ENCODE data around the gene CLIC6. TPM values are rescaled to one million over a fixed set of nuclear protein-coding genes. Genes with fewer than 3 reads are reported as not detected.

Gene CLIC6
- total and polyA plus RNA-seq, 2 experiments from 2014 or later = 1.1 to 1.5 TPM

GRCh38 chr21:34648739-34649297 lies 20.0 kb upstream of the CLIC6 start:
- no peaks in the 10 kb centered on the region; the same call in 2 of the 3 replicates for H3K36me3 Mint-ChIP-seq (ENCODE audit: low read depth)
- H3K9me3 Mint-ChIP-seq = peaks cover 5% of the 10 kb centered on the region; the same call in 2 of the 3 replicates
- no peak overlapping the region for H3K27ac ChIP-seq (ENCODE audit: low read depth)
- no peak overlapping the region for H3K4me3 ChIP-seq
- no peaks in the 10 kb centered on the region for H3K79me2 ChIP-seq (replicated peaks; ENCODE audit: insufficient read depth)
- peaks cover 8% of the 10 kb centered on the region for H3K27me3 Mint-ChIP-seq (ENCODE audit: insufficient read depth, low read depth, poor library complexity)
- no peak for TF ChIP-seq ETS1 (IDR thresholded peaks at IDR 0.05)
- TF ChIP-seq STAT1 (IDR thresholded peaks at IDR 0.05; ENCODE audit: unreplicated experiment) = no peak
- TF ChIP-seq CREB1 (CRISPR knock-in tag; IDR thresholded peaks at IDR 0.05; ENCODE audit: low read depth) = no peak
- TF ChIP-seq EZH2phosphoT487 (IDR thresholded peaks at IDR 0.05; ENCODE audit: unreplicated experiment) = no peak
- no peak for TF ChIP-seq ZNF114 (CRISPR knock-in tag; IDR thresholded peaks at IDR 0.05)
- TF ChIP-seq NANOG (IDR thresholded peaks at IDR 0.05; ENCODE audit: borderline replicate concordance) = no peak
- no peak for TF ChIP-seq JUNB (IDR thresholded peaks at IDR 0.05; ENCODE audit: unreplicated experiment)
- no peak for TF ChIP-seq CTCF (conservative IDR thresholded peaks at IDR 0.05; ENCODE audit: low read depth in 2 of 2)
- TF ChIP-seq REST (IDR thresholded peaks at IDR 0.05; ENCODE audit: unreplicated experiment) = no peak
- no peak for TF ChIP-seq ZNF331 (CRISPR knock-in tag; IDR thresholded peaks at IDR 0.05; ENCODE audit: low read depth)
- no peak for TF ChIP-seq ZNF462 (CRISPR knock-in tag; IDR thresholded peaks at IDR 0.05)
- TF ChIP-seq EZH2 (IDR thresholded peaks at IDR 0.05; ENCODE audit: low read depth, unreplicated experiment) = no peak
- TF ChIP-seq POLR2AphosphoS5 (IDR thresholded peaks at IDR 0.05; ENCODE audit: low read depth) = no peak
- no peaks in the 10 kb centered on the region for H3K4me1 ChIP-seq (ENCODE audit: insufficient read depth)
- DNase-seq (ENCODE audit: low spot score) (no peak), ATAC-seq (no peak)
- no peaks in the 10 kb centered on the region for H3F3A ChIP-seq (replicated peaks; ENCODE audit: low read depth)
- H3K4me2 ChIP-seq = no peak overlapping the region
- H3K4me3 Mint-ChIP-seq = no peak overlapping the region
- H2AFZ ChIP-seq = no peak overlapping the region
- no peaks in the 10 kb centered on the region; the same call in 1 of the 2 replicates for H3K9me2 ChIP-seq (ENCODE audit: insufficient read depth)
- no peaks in the 10 kb centered on the region for H3K27me3 ChIP-seq (ENCODE audit: insufficient read depth)
- H3K27ac Mint-ChIP-seq = no peak overlapping the region
- H4K20me1 ChIP-seq (replicated peaks; ENCODE audit: insufficient read depth) = no peaks in the 10 kb centered on the region
- no peaks in the 10 kb centered on the region for H3K4me1 Mint-ChIP-seq
- H3K36me3 ChIP-seq (ENCODE audit: insufficient read depth) = no peaks in the 10 kb centered on the region

All from GM23338 (cell line).